CD14-positive monocyte (primary cell): Measurements from ENCODE around the gene DACT1. TPM values are rescaled to one million over a fixed set of nuclear protein-coding genes. Genes with fewer than 3 reads are reported as not detected.

Source experiments
- DNase-seq, 3 donors: peaks; one replicate each; pipeline ENCODE4 v3.0.0-alpha.2; 2011 to 2022
- H2AFZ ChIP-seq: 2 replicates; pipeline ENCODE4 v1.6.0; 2012; ENCODE audit warnings: mild to moderate bottlenecking, low read depth, low read length, inconsistent platforms; ENCODE audit not compliant: insufficient read depth, poor library complexity, severe bottlenecking
- H3K27ac ChIP-seq, 2 donors: 1 replicate in 1 of 2; 2 replicates in 1 of 2; pipeline ENCODE4 v1.5.1; 2012 to 2013; ENCODE audit warnings: low read length in 2 of 2, control low read depth in 1 of 2, inconsistent platforms in 1 of 2, low read depth in 1 of 2, mild to moderate bottlenecking in 1 of 2
- H3K27me3 ChIP-seq, 2 donors: one replicate each; pipeline versions ENCODE4 v1.6.0 to v1.6.1; 2011 to 2013; ENCODE audit warnings: low read length in 2 of 2; ENCODE audit not compliant: control insufficient read depth in 2 of 2, insufficient read depth in 2 of 2
- H3K36me3 ChIP-seq, 2 donors: replicated peaks in 1 of 2; 1 replicate in 1 of 2; 2 replicates in 1 of 2; pipeline versions ENCODE4 v1.5.1 to v1.6.1; 2012 to 2013; ENCODE audit warnings: low read length in 2 of 2, control low read depth in 1 of 2, inconsistent platforms in 1 of 2, mild to moderate bottlenecking in 1 of 2; ENCODE audit not compliant: insufficient read depth in 2 of 2, control insufficient read depth in 1 of 2
- H3K4me1 ChIP-seq, 2 donors: 1 replicate in 1 of 2; 2 replicates in 1 of 2; pipeline versions ENCODE4 v1.5.1 to v1.6.1; 2012 to 2013; ENCODE audit warnings: low read length in 2 of 2, control low read depth in 1 of 2, inconsistent platforms in 1 of 2, mild to moderate bottlenecking in 1 of 2, moderate library complexity in 1 of 2; ENCODE audit not compliant: insufficient read depth in 2 of 2, control insufficient read depth in 1 of 2
- H3K4me2 ChIP-seq: replicated peaks from 2 replicates; pipeline ENCODE3; 2012; ENCODE audit warnings: low read length, moderate library complexity, mild to moderate bottlenecking; ENCODE audit not compliant: poor library complexity, severe bottlenecking; ENCODE audit errors: extremely low read depth
- H3K4me3 ChIP-seq, 3 experiments: fragments of 200-600 bp in 1 of 3; sonication (generic) in 1 of 3; replicated peaks in 1 of 3; 1 replicate in 2 of 3; 2 replicates in 1 of 3; pipeline ENCODE4 v1.5.1; 2011 to 2013; ENCODE audit warnings: low read length in 3 of 3, mild to moderate bottlenecking in 3 of 3, control low read depth in 2 of 3, low read depth in 2 of 3, inconsistent platforms in 1 of 3, moderate library complexity in 1 of 3
- H3K79me2 ChIP-seq: 2 replicates; pipeline ENCODE4 v1.6.0; 2012; ENCODE audit warnings: mild to moderate bottlenecking, control low read depth, inconsistent platforms, low read length, moderate library complexity; ENCODE audit not compliant: insufficient read depth
- H3K9ac ChIP-seq: 2 replicates; pipeline ENCODE4 v1.6.0; 2017; ENCODE audit warnings: low read length, mild to moderate bottlenecking; ENCODE audit not compliant: insufficient read depth, poor library complexity, severe bottlenecking
- H3K9me3 ChIP-seq, 2 donors: replicated peaks in 1 of 2; 1 replicate in 1 of 2; 2 replicates in 1 of 2; pipeline versions ENCODE4 v1.5.1 to v1.6.1; 2012 to 2013; ENCODE audit warnings: low read length in 2 of 2, control low read depth in 1 of 2; ENCODE audit not compliant: control insufficient read depth in 1 of 2, insufficient read depth in 1 of 2
- H4K20me1 ChIP-seq: 2 replicates; pipeline ENCODE4 v1.6.0; 2012; ENCODE audit warnings: mild to moderate bottlenecking, low read length, control low read depth, moderate library complexity; ENCODE audit not compliant: insufficient read depth
- H3K27ac Mint-ChIP-seq, 7 donors: one replicate each; pipeline ENCODE4 v1.8.0; 2020; ENCODE audit warnings: mild to moderate bottlenecking in 7 of 7, mixed read lengths in 7 of 7, moderate library complexity in 6 of 7, inconsistent platforms in 2 of 7
- H3K27me3 Mint-ChIP-seq, 3 donors: one replicate each; pipeline ENCODE4 v1.8.0; 2021 to 2022; ENCODE audit warnings: low read depth in 3 of 3, mild to moderate bottlenecking in 3 of 3, mixed read lengths in 3 of 3, moderate library complexity in 3 of 3, inconsistent platforms in 1 of 3
- H3K36me3 Mint-ChIP-seq, 2 donors: one replicate each; pipeline ENCODE4 v1.8.0; 2020; ENCODE audit warnings: mixed read lengths in 2 of 2, inconsistent platforms in 1 of 2, mild to moderate bottlenecking in 1 of 2
- H3K4me1 Mint-ChIP-seq: one replicate; pipeline ENCODE4 v1.8.0; 2020; ENCODE audit warnings: mild to moderate bottlenecking, mixed read lengths
- H3K4me3 Mint-ChIP-seq, 2 donors: one replicate each; pipeline ENCODE4 v1.8.0; 2020; ENCODE audit warnings: mild to moderate bottlenecking in 2 of 2, mixed read lengths in 2 of 2, moderate library complexity in 1 of 2
- H3K9me3 Mint-ChIP-seq, 7 donors: one replicate each; pipeline ENCODE4 v1.8.0; 2020 to 2022; ENCODE audit warnings: mixed read lengths in 7 of 7, mild to moderate bottlenecking in 6 of 7, moderate library complexity in 6 of 7, inconsistent platforms in 2 of 7
- CTCF ChIP-seq: fragments of 200-600 bp; IDR thresholded peaks from one replicate; pipeline ENCODE4 v1.8.0; 2022; ENCODE audit warnings: antibody characterized with exemption, mild to moderate bottlenecking
- WGBS: methylation state at CpG from one replicate; pipeline ENCODE4 v1.1.5; 2013; ENCODE audit warnings: missing lambda C conversion rate; ENCODE audit not compliant: insufficient coverage; 5-methylcytosine and 5-hydroxymethylcytosine counted together
- intact Hi-C, 2 donors: fragments of 100-400 bp; cut with micrococcal nuclease; formaldehyde crosslinking; loops; one replicate each; pipeline versions ENCODE4 v1.15.0 to v1.15.1; 2023
- polyA plus RNA-seq, 3 donors: library from polyadenylated mRNA; depleted of rRNA in 1 of 3; unstranded in 2 of 3; stranded (reverse) in 1 of 3; fragments of 300-500 nt in 2 of 3; fragments of >200 nt in 1 of 3; fragmentation: Illumina TruSeq in 2 of 3; gene quantifications; 1 replicate in 2 of 3; 2 replicates in 1 of 3; pipeline ENCODE4 v1.2.3, GENCODE V29; 2012 to 2021

DACT1 gene
- polyA plus RNA-seq, 3 donors, result 0.09 TPM; not detected in 2

DNA sequence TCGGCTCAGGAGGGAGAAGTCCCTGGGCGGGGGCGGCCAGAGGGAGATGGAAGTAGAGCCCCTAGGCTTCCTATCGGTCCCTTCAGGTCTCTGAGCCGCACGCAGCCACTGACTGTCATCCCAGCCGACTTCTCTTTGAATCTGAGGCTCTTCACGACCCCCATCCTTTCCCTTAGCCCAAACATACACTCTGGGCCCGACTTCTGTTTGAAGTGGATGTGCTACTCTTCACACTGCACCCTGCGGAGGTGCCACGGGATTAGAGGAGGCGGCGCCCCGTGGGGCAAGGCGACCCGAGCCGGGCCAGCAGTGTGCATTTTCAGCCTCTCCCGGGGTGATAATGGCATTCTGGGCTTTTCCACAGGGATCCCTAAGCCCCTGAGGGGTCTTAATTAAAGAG is 6.0 kb upstream of the DACT1 start:
- H3K27ac Mint-ChIP-seq, result no peak overlapping the region

DNA sequence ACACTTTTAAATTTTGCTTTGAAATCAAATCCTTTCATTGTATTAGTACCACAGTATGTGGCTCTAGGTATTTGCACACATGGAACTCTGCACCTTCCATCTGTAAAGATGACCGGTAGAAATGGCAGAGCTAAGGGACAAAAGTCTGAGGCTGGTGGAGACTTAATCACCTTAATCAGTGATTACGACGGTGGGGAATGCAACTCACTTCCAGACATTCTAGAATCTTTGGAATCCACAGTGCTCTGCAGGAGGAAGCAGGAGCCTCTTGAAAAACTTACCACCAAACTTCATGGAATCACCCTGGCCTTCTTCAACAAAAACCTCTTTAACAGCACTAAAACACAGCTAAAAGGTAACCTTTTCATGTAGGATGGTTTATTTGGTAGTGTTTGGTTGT is 3.9 kb upstream of the DACT1 start:
- H4K20me1 ChIP-seq, result no peaks in the 10 kb centered on the region
- no peaks in the 10 kb centered on the region for H3K36me3 ChIP-seq
- H3K4me3 Mint-ChIP-seq, result no peak overlapping the region
- peaks cover 0 to under 1% of the 10 kb centered on the region in 2 donors for H3K9me3 ChIP-seq
- no peak overlapping the region for H2AFZ ChIP-seq
- H3K9me3 Mint-ChIP-seq, result peaks cover 0 to 7% (median 0%) of the 10 kb centered on the region in 7 donors
- H3K27ac Mint-ChIP-seq, result no peak overlapping the region
- peaks cover 19% of the 10 kb centered on the region for H3K4me1 Mint-ChIP-seq
- H3K4me3 ChIP-seq, result no peak overlapping the region
- no peaks in the 10 kb centered on the region for H3K79me2 ChIP-seq
- TF ChIP-seq CTCF, result no peak
- no peak overlapping the region for H3K4me2 ChIP-seq
- no peak overlapping the region for H3K9ac ChIP-seq
- intact Hi-C loops, result loop anchor here in 1 of 2 donors (10.0 kb wide), 1 partner anchor 421 kb away; no protein-coding TSS in a partner anchor
- no peaks in the 10 kb centered on the region for H3K36me3 Mint-ChIP-seq
- H3K27me3 Mint-ChIP-seq, result peaks cover 20 to 28% (median 22%) of the 10 kb centered on the region in 3 donors
- H3K4me1 ChIP-seq, result peaks cover 6 to 10% of the 10 kb centered on the region in 2 donors
- 100% methylated on average over 2 of the region's 3 CpGs for WGBS
- H3K27ac ChIP-seq, result no peak overlapping the region
- DNase-seq, result no peak
- H3K27me3 ChIP-seq, result peaks cover 17 to 19% of the 10 kb centered on the region in 2 donors

More for the DNA sequence above, 6.0 kb upstream of the DACT1 start:
- no peaks in the 10 kb centered on the region for H3K9me3 ChIP-seq
- no peak overlapping the region for H3K4me2 ChIP-seq
- no peak overlapping the region for H2AFZ ChIP-seq
- DNase-seq, result no peak
- Mint-ChIP-seq H3K4me3 (no peak overlapping the region), H3K4me1 (peaks cover 8% of the 10 kb centered on the region), H3K27me3 (peaks cover 7 to 12% (median 11%) of the 10 kb centered on the region in 3 donors), H3K9me3 (no peaks in the 10 kb centered on the region), H3K36me3 (no peaks in the 10 kb centered on the region)
- H3K27ac ChIP-seq, result no peak overlapping the region
- no peaks in the 10 kb centered on the region for H4K20me1 ChIP-seq
- intact Hi-C loops, result loop anchor here in 1 of 2 donors (10.0 kb wide), 1 partner anchor 423 kb away; no protein-coding TSS in a partner anchor
- no peaks in the 10 kb centered on the region for H3K79me2 ChIP-seq
- no peak overlapping the region for H3K4me3 ChIP-seq
- H3K9ac ChIP-seq, result no peak overlapping the region
- 93% methylated on average over 14 of the region's 18 CpGs for WGBS
- H3K36me3 ChIP-seq, result no peaks in the 10 kb centered on the region
- H3K4me1 ChIP-seq, result no peaks in the 10 kb centered on the region
- TF ChIP-seq CTCF, result no peak
- peaks cover 5 to 6% of the 10 kb centered on the region in 2 donors for H3K27me3 ChIP-seq
